Large intestine (tissue), 3 donors: ENCODE data around the gene CIAO2A. TPM values are rescaled to one million over a fixed set of nuclear protein-coding genes. Genes with fewer than 3 reads are reported as not detected.
"Not testable (repeated sequence)": the region's sequence is repeated elsewhere in the genome, so short reads cannot be mapped to it uniquely, and the experiment has no call there.

Experiments used
- DNase-seq, 2 donors: peaks; one replicate each; pipeline versions ENCODE4 v3.0.0 to v3.0.0-alpha.2; 2013
- H3K27ac ChIP-seq: one replicate; pipeline ENCODE4 v1.5.1; 2013; ENCODE audit warnings: low read length
- H3K27me3 ChIP-seq: 2 replicates; pipeline ENCODE4 v1.6.1; 2013; ENCODE audit warnings: low read length; ENCODE audit not compliant: control insufficient read depth, insufficient read depth
- H3K36me3 ChIP-seq: 2 replicates; pipeline ENCODE4 v1.6.1; 2013; ENCODE audit warnings: low read length; ENCODE audit not compliant: control insufficient read depth, insufficient read depth
- H3K4me1 ChIP-seq: one replicate; pipeline ENCODE4 v1.6.1; 2013; ENCODE audit warnings: low read length; ENCODE audit not compliant: control insufficient read depth, insufficient read depth
- H3K4me3 ChIP-seq: one replicate; pipeline ENCODE4 v1.5.1; 2013; ENCODE audit warnings: low read length
- H3K9me3 ChIP-seq: one replicate; pipeline ENCODE4 v1.6.1; 2013; ENCODE audit warnings: mild to moderate bottlenecking, low read depth, low read length, moderate library complexity; ENCODE audit not compliant: control insufficient read depth
- WGBS: methylation state at CpG from one replicate; pipeline ENCODE4 v1.1.5; 2013; ENCODE audit warnings: low lambda C conversion rate; ENCODE audit not compliant: insufficient coverage; 5-methylcytosine and 5-hydroxymethylcytosine counted together
- polyA plus RNA-seq: library from polyadenylated mRNA; unstranded; fragments of 120-200 nt; gene quantifications from one replicate; pipeline ENCODE4 v1.2.1, GENCODE V29; 2013

The CIAO2A gene
- polyA plus RNA-seq, 1 donor: 99.9 TPM

- Histone ChIP-seq H3K9me3 (peaks cover 10% of the 10 kb centered on the region), H3K36me3 (no peaks in the 10 kb centered on the region), H3K4me3 (no peak overlapping the region), H3K4me1 (no peaks in the 10 kb centered on the region), H3K27ac (no peak overlapping the region), H3K27me3 (no peaks in the 10 kb centered on the region)
- DNase-seq: no peak
- WGBS: 71% methylated on average over 1 of the region's 5 CpGs
Measured at GRCh38 chr15:64058279-64058678, 35.4 kb downstream of the CIAO2A start.

GRCh38 chr15:64053674-64054073, 40.0 kb downstream of the CIAO2A start:
- peaks cover 14% of the 10 kb centered on the region for H3K4me1 ChIP-seq

GRCh38 chr15:64052925-64053491, 40.6 kb downstream of the CIAO2A start:
- no peak for DNase-seq
- H3K4me3 ChIP-seq: no peak overlapping the region
- peaks cover 14% of the 10 kb centered on the region for H3K4me1 ChIP-seq
- H3K27ac ChIP-seq: no peak overlapping the region
- WGBS: no CpG with 5 or more reads among the region's 5 CpGs
- no peaks in the 10 kb centered on the region for H3K36me3 ChIP-seq
- H3K27me3 ChIP-seq: no peaks in the 10 kb centered on the region
- H3K9me3 ChIP-seq: no peaks in the 10 kb centered on the region

More at GRCh38 chr15:64053674-64054073, 40.0 kb downstream of the CIAO2A start:
- WGBS: no CpG with 5 or more reads among the region's 12 CpGs
- H3K27me3 ChIP-seq, H3K4me3 ChIP-seq, H3K27ac ChIP-seq, H3K36me3 ChIP-seq, H3K9me3 ChIP-seq, DNase-seq: not testable (repeated sequence)

GRCh38 chr15:64051407-64052259, 42.0 kb downstream of the CIAO2A start:
- H3K4me3 ChIP-seq: no peak overlapping the region
- no peaks in the 10 kb centered on the region for H3K27me3 ChIP-seq
- no peak overlapping the region for H3K27ac ChIP-seq
- no peaks in the 10 kb centered on the region for H3K9me3 ChIP-seq
- DNase-seq: peak in 1 of 2 donors; percentile 25
- H3K4me1 ChIP-seq: peaks cover 19% of the 10 kb centered on the region
- 100% methylated on average over 1 of the region's 6 CpGs for WGBS
- H3K36me3 ChIP-seq: no peaks in the 10 kb centered on the region

GRCh38 chr15:64051093-64051402, 42.6 kb downstream of the CIAO2A start:
- Histone ChIP-seq H3K9me3 (no peaks in the 10 kb centered on the region), H3K27ac (no peak overlapping the region), H3K36me3 (no peaks in the 10 kb centered on the region), H3K27me3 (no peaks in the 10 kb centered on the region), H3K4me3 (no peak overlapping the region), H3K4me1 (peaks cover 19% of the 10 kb centered on the region)
- no peak for DNase-seq
- WGBS: no CpG with 5 or more reads among the region's 2 CpGs

- H3K27ac ChIP-seq: no peak overlapping the region
- peak in 1 of 2 donors; percentile 20 for DNase-seq
- H3K9me3 ChIP-seq: no peaks in the 10 kb centered on the region
- no peaks in the 10 kb centered on the region for H3K36me3 ChIP-seq
- no peaks in the 10 kb centered on the region for H3K27me3 ChIP-seq
- no peak overlapping the region for H3K4me3 ChIP-seq
- WGBS: no CpG with 5 or more reads among the region's 8 CpGs
- H3K4me1 ChIP-seq: peaks cover 21% of the 10 kb centered on the region
Measured at GRCh38 chr15:64050281-64051092, 43.2 kb downstream of the CIAO2A start.

- H3K36me3 ChIP-seq: no peaks in the 10 kb centered on the region
- peaks cover 30% of the 10 kb centered on the region for H3K4me1 ChIP-seq
- no peak for DNase-seq
- H3K4me3 ChIP-seq: no peak overlapping the region
- H3K9me3 ChIP-seq: no peaks in the 10 kb centered on the region
- no peak overlapping the region for H3K27ac ChIP-seq
- 100% methylated on average over 1 of the region's 1 CpG for WGBS
- H3K27me3 ChIP-seq: no peaks in the 10 kb centered on the region
Measured at GRCh38 chr15:64048781-64049460, 44.7 kb downstream of the CIAO2A start.

- WGBS: no CpG with 5 or more reads among the region's 50 CpGs
- peak; percentile 47 to 74 for DNase-seq
- Histone ChIP-seq H3K36me3 (no peaks in the 10 kb centered on the region), H3K4me3 (peak within 1 kb of the TSS; percentile 58), H3K27ac (no peak within 1 kb of the TSS), H3K4me1 (peaks cover 22% of the 10 kb centered on the region), H3K9me3 (no peaks in the 10 kb centered on the region), H3K27me3 (no peaks in the 10 kb centered on the region)
Measured at GRCh38 chr15:64046421-64047153, 47.1 kb downstream of the CIAO2A start, which contains the start of gene DAPK2. Gene DAPK2 (minus strand): TSS chr15:64046485. CDS start chr15:64040261, 6,224 bp downstream.

GRCh38 chr15:64045774-64046420, 47.7 kb downstream of the CIAO2A start:
- no peak for DNase-seq
- Histone ChIP-seq H3K27me3 (no peaks in the 10 kb centered on the region), H3K9me3 (no peaks in the 10 kb centered on the region), H3K4me1 (peaks cover 22% of the 10 kb centered on the region), H3K27ac (no peak overlapping the region), H3K4me3 (peak overlapping the region; percentile 41), H3K36me3 (no peaks in the 10 kb centered on the region)
- WGBS: no CpG with 5 or more reads among the region's 76 CpGs
